GM23248 (cell line): ENCODE results near the gene COL11A1.

Source experiments
- EZH2 ChIP-seq: fragments of 200-600 bp; sonication (generic); IDR thresholded peaks from 2 replicates; pipeline ENCODE4 v1.6.1; 2018; ENCODE audit warnings: antibody characterized with exemption, mild to moderate bottlenecking; ENCODE audit not compliant: insufficient read depth, poor library complexity, severe bottlenecking
- EZH2phosphoT487 ChIP-seq: fragments of 200-600 bp; sonication (generic); IDR thresholded peaks from 2 replicates; pipeline ENCODE4 v1.6.1; 2018; ENCODE audit warnings: antibody characterized with exemption, moderate library complexity, mild to moderate bottlenecking, low read depth; ENCODE audit not compliant: insufficient read depth

DNA sequence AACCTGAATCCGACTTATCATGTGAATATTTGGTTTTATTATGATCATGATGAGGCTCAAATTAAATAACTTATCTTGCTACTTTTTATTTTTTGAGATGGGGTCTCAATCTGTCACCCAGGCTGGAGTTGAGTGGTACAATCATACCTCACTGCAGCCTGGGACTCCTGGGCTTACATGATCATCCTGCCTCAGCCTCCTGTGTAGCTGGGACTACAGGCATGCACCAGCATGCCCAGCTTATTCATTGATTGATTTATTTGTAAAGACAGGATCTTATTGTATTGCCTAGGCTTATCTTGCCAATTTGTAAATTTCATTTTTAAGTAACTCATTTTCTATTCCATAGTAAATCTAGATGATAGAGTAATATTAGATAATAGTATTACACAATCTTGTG, 84.3 kb downstream of the COL11A1 start:
- TF ChIP-seq EZH2 (no peak), EZH2phosphoT487 (no peak)
